Measurements from ENCODE around the gene KCNA2. TPM values are rescaled to one million over a fixed set of nuclear protein-coding genes. Genes with fewer than 3 reads are reported as not detected.
A peak's percentile ranks its signal among the peaks of the same experiment; 100 is the strongest.

The KCNA2 gene
- polyA plus RNA-seq, 3 donors = not detected

GRCh38 chr1:110618668-110619067 is 12.5 kb upstream of the KCNA2 start:
- no peaks in the 10 kb centered on the region for H3K36me3 ChIP-seq (replicated peaks in 1 of 2; ENCODE audit: control insufficient read depth in 1 of 2, insufficient read depth in 2 of 2, low read length in 2 of 2)
- H3K9me3 Mint-ChIP-seq = peaks cover 0 to 5% (median 1%) of the 10 kb centered on the region in 7 donors
- no peak overlapping the region for H3K9ac ChIP-seq (ENCODE audit: insufficient read depth, low read length, poor library complexity, severe bottlenecking)
- H3K27ac Mint-ChIP-seq = peak overlapping the region in 1 of 7 donors; percentile 81
- intact Hi-C loops (cut with micrococcal nuclease) = loop anchor here (2.0 to 5.0 kb wide), 4 partner anchors 96 to 164 kb away; no protein-coding TSS in a partner anchor
- peaks cover 43% of the 10 kb centered on the region for H3K4me1 Mint-ChIP-seq
- H3K4me3 ChIP-seq (replicated peaks in 1 of 3; ENCODE audit: low read depth in 2 of 3, low read length in 3 of 3) = no peak overlapping the region
- H2AFZ ChIP-seq (ENCODE audit: insufficient read depth, low read depth, low read length, poor library complexity, severe bottlenecking) = peak overlapping the region; percentile 1
- H3K36me3 Mint-ChIP-seq = no peaks in the 10 kb centered on the region
- peaks cover 0 to 4% (median 4%) of the 10 kb centered on the region in 3 donors for H3K27me3 Mint-ChIP-seq (ENCODE audit: low read depth in 3 of 3)
- H4K20me1 ChIP-seq (ENCODE audit: insufficient read depth, low read length) = no peaks in the 10 kb centered on the region
- H3K4me1 ChIP-seq (ENCODE audit: control insufficient read depth in 1 of 2, insufficient read depth in 2 of 2, low read length in 2 of 2) = peaks cover 34 to 40% of the 10 kb centered on the region in 2 donors
- H3K9me3 ChIP-seq (replicated peaks in 1 of 2; ENCODE audit: control insufficient read depth in 1 of 2, insufficient read depth in 1 of 2, low read length in 2 of 2) = no peaks in the 10 kb centered on the region
- no peak overlapping the region for H3K27ac ChIP-seq (ENCODE audit: low read depth in 1 of 2, low read length in 2 of 2)
- DNase-seq = no peak
- peak overlapping the region in 1 of 2 donors; percentile 20 for H3K4me3 Mint-ChIP-seq
- no peak overlapping the region for H3K4me2 ChIP-seq (replicated peaks; ENCODE audit: extremely low read depth, low read length, poor library complexity, severe bottlenecking)
- no peaks in the 10 kb centered on the region for H3K27me3 ChIP-seq (ENCODE audit: control insufficient read depth in 2 of 2, insufficient read depth in 2 of 2, low read length in 2 of 2)
- WGBS (ENCODE audit: insufficient coverage) = 92% methylated on average over 5 of the region's 5 CpGs
- no peaks in the 10 kb centered on the region for H3K79me2 ChIP-seq (ENCODE audit: insufficient read depth, low read length)
- TF ChIP-seq CTCF (IDR thresholded peaks at IDR 0.05) = no peak

GRCh38 chr1:110617589-110617988 is 11.4 kb upstream of the KCNA2 start:
- Histone ChIP-seq H3K4me3 (replicated peaks in 1 of 3; ENCODE audit: low read depth in 2 of 3, low read length in 3 of 3) (no peak overlapping the region), H3K79me2 (ENCODE audit: insufficient read depth, low read length) (no peaks in the 10 kb centered on the region), H3K27me3 (ENCODE audit: control insufficient read depth in 2 of 2, insufficient read depth in 2 of 2, low read length in 2 of 2) (no peaks in the 10 kb centered on the region), H3K4me1 (ENCODE audit: control insufficient read depth in 1 of 2, insufficient read depth in 2 of 2, low read length in 2 of 2) (peaks cover 34 to 40% of the 10 kb centered on the region in 2 donors), H3K9me3 (replicated peaks in 1 of 2; ENCODE audit: control insufficient read depth in 1 of 2, insufficient read depth in 1 of 2, low read length in 2 of 2) (no peaks in the 10 kb centered on the region), H3K36me3 (replicated peaks in 1 of 2; ENCODE audit: control insufficient read depth in 1 of 2, insufficient read depth in 2 of 2, low read length in 2 of 2) (no peaks in the 10 kb centered on the region), H3K27ac (ENCODE audit: low read depth in 1 of 2, low read length in 2 of 2) (no peak overlapping the region), H3K9ac (ENCODE audit: insufficient read depth, low read length, poor library complexity, severe bottlenecking) (no peak overlapping the region), H4K20me1 (ENCODE audit: insufficient read depth, low read length) (no peaks in the 10 kb centered on the region), H3K4me2 (replicated peaks; ENCODE audit: extremely low read depth, low read length, poor library complexity, severe bottlenecking) (no peak overlapping the region), H2AFZ (ENCODE audit: insufficient read depth, low read depth, low read length, poor library complexity, severe bottlenecking) (no peak overlapping the region)
- H3K36me3 Mint-ChIP-seq = no peaks in the 10 kb centered on the region
- WGBS (ENCODE audit: insufficient coverage) = 96% methylated on average over 5 of the region's 5 CpGs
- no peak for TF ChIP-seq CTCF (IDR thresholded peaks at IDR 0.05)
- peaks cover 43% of the 10 kb centered on the region for H3K4me1 Mint-ChIP-seq
- H3K4me3 Mint-ChIP-seq = no peak overlapping the region
- H3K9me3 Mint-ChIP-seq = peaks cover 0 to 2% (median 0%) of the 10 kb centered on the region in 7 donors
- DNase-seq = no peak
- H3K27ac Mint-ChIP-seq = peak overlapping the region in 1 of 7 donors; percentile 73
- H3K27me3 Mint-ChIP-seq (ENCODE audit: low read depth in 3 of 3) = peaks cover 5 to 8% (median 7%) of the 10 kb centered on the region in 3 donors
- intact Hi-C loops (cut with micrococcal nuclease) = loop anchor here (5.0 kb wide), 3 partner anchors 95 to 165 kb away; no protein-coding TSS in a partner anchor

Data from CD14-positive monocyte (primary cell).